ENCODE results near the gene DGKI.

The DGKI gene

GRCh38 chr7:137869260-137869659, 22.5 kb upstream of the DGKI start:
- no peak for DNase-seq (ENCODE audit: extremely low spot score)
- CTCF ChIA-PET: no interaction called here
- POLR2A ChIA-PET: no interaction called here
- TF ChIP-seq ZNF384 (IDR thresholded peaks at IDR 0.05) (no peak), FOXA1 (IDR thresholded peaks at IDR 0.05) (no peak), BHLHE40 (IDR thresholded peaks at IDR 0.05; ENCODE audit: borderline replicate concordance) (no peak), FOXM1 (IDR thresholded peaks at IDR 0.05; ENCODE audit: borderline replicate concordance) (no peak), SUZ12 (IDR thresholded peaks at IDR 0.05) (no peak), ARNT (IDR thresholded peaks at IDR 0.05) (no peak)

- DNase-seq (ENCODE audit: extremely low spot score): no peak
- POLR2A ChIA-PET: no interaction called here
- CTCF ChIA-PET: no interaction called here
- TF ChIP-seq HDGF (IDR thresholded peaks at IDR 0.05; ENCODE audit: borderline replicate concordance): no peak
- TF ChIP-seq NFRKB (IDR thresholded peaks at IDR 0.05): no peak
- no peak for TF ChIP-seq FOXK2 (IDR thresholded peaks at IDR 0.05)
- TF ChIP-seq TARDBP (IDR thresholded peaks at IDR 0.05): no peak
- no peak for TF ChIP-seq FOXA1 (IDR thresholded peaks at IDR 0.05)
- no peak for TF ChIP-seq ZNF384 (IDR thresholded peaks at IDR 0.05)
- no peak for TF ChIP-seq FOXM1 (IDR thresholded peaks at IDR 0.05; ENCODE audit: borderline replicate concordance)
Observed at GRCh38 chr7:137867289-137867688, 20.5 kb upstream of the DGKI start.

- no peak for DNase-seq (ENCODE audit: extremely low spot score)
- TF ChIP-seq FOXA1 (IDR thresholded peaks at IDR 0.05): no peak
- ChIA-PET POLR2A (no interaction called here), CTCF (no interaction called here)
Observed at GRCh38 chr7:137865764-137866163, 19.0 kb upstream of the DGKI start.

GRCh38 chr7:137862964-137863363, 16.2 kb upstream of the DGKI start:
- TF ChIP-seq NFRKB (IDR thresholded peaks at IDR 0.05): no peak
- TF ChIP-seq BHLHE40 (IDR thresholded peaks at IDR 0.05; ENCODE audit: borderline replicate concordance): no peak
- no peak for TF ChIP-seq SUZ12 (IDR thresholded peaks at IDR 0.05)
- no peak for TF ChIP-seq PKNOX1 (IDR thresholded peaks at IDR 0.05)
- TF ChIP-seq SP1 (IDR thresholded peaks at IDR 0.05): no peak
- no peak for TF ChIP-seq L3MBTL2 (conservative IDR thresholded peaks at IDR 0.05)
- no peak for TF ChIP-seq ELF4 (IDR thresholded peaks at IDR 0.05)
- no peak for TF ChIP-seq ARNT (IDR thresholded peaks at IDR 0.05)
- TF ChIP-seq HDGF (IDR thresholded peaks at IDR 0.05; ENCODE audit: borderline replicate concordance): no peak
- TF ChIP-seq FOXM1 (IDR thresholded peaks at IDR 0.05; ENCODE audit: borderline replicate concordance): no peak
- no peak for TF ChIP-seq LEF1 (IDR thresholded peaks at IDR 0.05; ENCODE audit: borderline replicate concordance)
- TF ChIP-seq CTBP1 (IDR thresholded peaks at IDR 0.05; ENCODE audit: borderline replicate concordance): no peak
- TF ChIP-seq FOXK2 (IDR thresholded peaks at IDR 0.05): no peak
- no peak for TF ChIP-seq FOXA1 (IDR thresholded peaks at IDR 0.05)
- TF ChIP-seq TARDBP (IDR thresholded peaks at IDR 0.05): no peak
- TF ChIP-seq ZNF384 (IDR thresholded peaks at IDR 0.05): no peak

GRCh38 chr7:137862358-137862757, 15.6 kb upstream of the DGKI start:
- ChIA-PET CTCF (no interaction called here), POLR2A (no interaction called here)

More at GRCh38 chr7:137862964-137863363, 16.2 kb upstream of the DGKI start:
- no peak for DNase-seq (ENCODE audit: extremely low spot score)
- CTCF ChIA-PET: no interaction called here
- POLR2A ChIA-PET: no interaction called here

GRCh38 chr7:137860542-137860941, 13.8 kb upstream of the DGKI start:
- no peak for DNase-seq (ENCODE audit: extremely low spot score)
- ChIA-PET POLR2A (no interaction called here), CTCF (no interaction called here)
- TF ChIP-seq ELF4 (IDR thresholded peaks at IDR 0.05) (no peak), HDGF (IDR thresholded peaks at IDR 0.05; ENCODE audit: borderline replicate concordance) (no peak), SUZ12 (IDR thresholded peaks at IDR 0.05) (no peak), CTBP1 (IDR thresholded peaks at IDR 0.05; ENCODE audit: borderline replicate concordance) (no peak), BHLHE40 (IDR thresholded peaks at IDR 0.05; ENCODE audit: borderline replicate concordance) (no peak), LEF1 (IDR thresholded peaks at IDR 0.05; ENCODE audit: borderline replicate concordance) (no peak), FOXM1 (IDR thresholded peaks at IDR 0.05; ENCODE audit: borderline replicate concordance) (no peak), TARDBP (IDR thresholded peaks at IDR 0.05) (no peak), ZNF384 (IDR thresholded peaks at IDR 0.05) (no peak), PKNOX1 (IDR thresholded peaks at IDR 0.05) (no peak), ARNT (IDR thresholded peaks at IDR 0.05) (no peak), NFRKB (IDR thresholded peaks at IDR 0.05) (no peak), SP1 (IDR thresholded peaks at IDR 0.05) (no peak), L3MBTL2 (conservative IDR thresholded peaks at IDR 0.05) (no peak)

More at GRCh38 chr7:137862358-137862757, 15.6 kb upstream of the DGKI start:
- no peak for DNase-seq (ENCODE audit: extremely low spot score)
- TF ChIP-seq FOXM1 (IDR thresholded peaks at IDR 0.05; ENCODE audit: borderline replicate concordance) (no peak), PKNOX1 (IDR thresholded peaks at IDR 0.05) (no peak), ARNT (IDR thresholded peaks at IDR 0.05) (no peak), CTBP1 (IDR thresholded peaks at IDR 0.05; ENCODE audit: borderline replicate concordance) (no peak), SUZ12 (IDR thresholded peaks at IDR 0.05) (no peak), HDGF (IDR thresholded peaks at IDR 0.05; ENCODE audit: borderline replicate concordance) (no peak), ELF4 (IDR thresholded peaks at IDR 0.05) (no peak), LEF1 (IDR thresholded peaks at IDR 0.05; ENCODE audit: borderline replicate concordance) (no peak), TARDBP (IDR thresholded peaks at IDR 0.05) (no peak)

GRCh38 chr7:137853053-137853452, 6.3 kb upstream of the DGKI start:
- ChIA-PET CTCF (no interaction called here), POLR2A (no interaction called here)
- no peak for DNase-seq (ENCODE audit: extremely low spot score)
- TF ChIP-seq FOXM1 (IDR thresholded peaks at IDR 0.05; ENCODE audit: borderline replicate concordance): no peak
- TF ChIP-seq FOXK2 (IDR thresholded peaks at IDR 0.05): no peak
- TF ChIP-seq ELF4 (IDR thresholded peaks at IDR 0.05): no peak
- no peak for TF ChIP-seq CTBP1 (IDR thresholded peaks at IDR 0.05; ENCODE audit: borderline replicate concordance)
- no peak for TF ChIP-seq SUZ12 (IDR thresholded peaks at IDR 0.05)
- TF ChIP-seq FOXA1 (IDR thresholded peaks at IDR 0.05): no peak
- TF ChIP-seq BHLHE40 (IDR thresholded peaks at IDR 0.05; ENCODE audit: borderline replicate concordance): no peak
- no peak for TF ChIP-seq SP1 (IDR thresholded peaks at IDR 0.05)
- TF ChIP-seq LEF1 (IDR thresholded peaks at IDR 0.05; ENCODE audit: borderline replicate concordance): no peak
- TF ChIP-seq TARDBP (IDR thresholded peaks at IDR 0.05): no peak
